Pancreas (tissue), 10 donors: ENCODE data around the gene KRTAP24-1. TPM values are rescaled to one million over a fixed set of nuclear protein-coding genes. Genes with fewer than 3 reads are reported as not detected.

Experiments used
- ATAC-seq, 4 donors: fragments of 200-7000 bp; cut with Tn5 transposase; one replicate each; pipeline versions ENCODE4 v1.8.0 to v1.9.1; 2020; ENCODE audit warnings: mild to moderate bottlenecking in 4 of 4, moderate library complexity in 4 of 4
- DNase-seq, 6 donors: peaks; one replicate each; pipeline ENCODE4 v3.0.0-alpha.2; 2020
- FAIRE-seq: peaks from 2 replicates; lab custom pipeline; 2012; peaks lifted over from hg19 to GRCh38; lab: Jason Lieb, UNC
- H3K27ac ChIP-seq, 4 donors: fragments of 200-600 bp; sonication (generic); 1 replicate in 3 of 4; 2 replicates in 1 of 4; pipeline versions ENCODE4 v1.5.0 to v1.8.0; 2020
- H3K27me3 ChIP-seq, 4 donors: fragments of 200-600 bp; one replicate each; pipeline ENCODE4 v1.8.0; 2021
- H3K36me3 ChIP-seq, 3 donors: fragments of 200-600 bp; sonication (generic) in 1 of 3; one replicate each; pipeline versions ENCODE4 v1.5.0 to v1.8.0; 2020 to 2021
- H3K4me1 ChIP-seq, 3 donors: fragments of 200-600 bp; one replicate each; pipeline ENCODE4 v1.8.0; 2021
- H3K4me3 ChIP-seq, 4 donors: fragments of 200-600 bp; sonication (generic) in 2 of 4; one replicate each; pipeline versions ENCODE4 v1.5.0 to v1.8.0; 2020 to 2021
- H3K9me3 ChIP-seq, 4 donors: fragments of 200-600 bp; one replicate each; pipeline ENCODE4 v1.8.0; 2021
- CTCF ChIP-seq, 4 donors: fragments of 200-600 bp; sonication (generic) in 3 of 4; IDR thresholded peaks; one replicate each; pipeline versions ENCODE4 v1.5.0 to v1.8.0; 2021; ENCODE audit warnings: antibody characterized with exemption in 4 of 4
- WGBS, 2 donors: extraction: QIAGEN DNeasy Blood & Tissue Kit; methylation state at CpG; one replicate each; pipeline ENCODE4 v1.1.7; 2013; 5-methylcytosine and 5-hydroxymethylcytosine counted together
- intact Hi-C, 3 donors: fragments of 100-400 bp; cut with DNase I; formaldehyde crosslinking; loops; one replicate each; pipeline versions ENCODE4 v1.11.1 to v1.14.2; 2022
- polyA plus RNA-seq, 2 donors: library from polyadenylated mRNA; stranded (reverse); fragments of 200-250 nt; gene quantifications; one replicate each; pipeline ENCODE4 v1.2.3, GENCODE V29; 2013
- total RNA-seq, 6 donors: library from RNA; stranded (reverse); fragmentation: NEBNext Ultra II Directional in 4 of 6; extraction: Animal tissue kit (Norgen Biotek cat#: 25700) in 4 of 6; gene quantifications; one replicate each; pipeline versions ENCODE4 v1.2.1 to v1.2.4, GENCODE V29; 2021 to 2023
- donor health status: healthy with polysubstance abuse.
- donor health status: DM: no; HTN: no; CAD: no; lungs with moderate emphysema.
- donor health status: DM: no; HTN: no; CAD: no.
- donor health status: control.
- donor health status: control.
- donor health status: Bipolar disorder and iron deficiency.
- donor health status: DM: yes; HTN: yes; CAD: no.
- donor health status: DM: no; HTN: no; CAD: no.
- donor health status: DM: no; HTN: no; CAD: no.
- donor health status: DM: yes; HTN: yes; CAD: no.

KRTAP24-1 gene
- total and polyA plus RNA-seq, 8 donors: not detected

- TF ChIP-seq CTCF (IDR thresholded peaks at IDR 0.05): no peak
- no peak for DNase-seq
- Histone ChIP-seq H3K9me3 (no peaks in the 10 kb centered on the region), H3K27ac (no peak overlapping the region), H3K36me3 (no peaks in the 10 kb centered on the region), H3K4me3 (no peak overlapping the region), H3K27me3 (no peaks in the 10 kb centered on the region), H3K4me1 (no peaks in the 10 kb centered on the region)
- no peak for FAIRE-seq
- ATAC-seq: no peak
- intact Hi-C loops: no loop called here
- 72 to 78% methylated on average over 3 of the region's 3 CpGs for WGBS, 2 donors
Measured at GRCh38 chr21:30240661-30241060, 42.1 kb downstream of the KRTAP24-1 start.

- no peak overlapping the region for H3K4me3 ChIP-seq
- ATAC-seq: no peak
- no peak for TF ChIP-seq CTCF (IDR thresholded peaks at IDR 0.05)
Measured at GRCh38 chr21:30238168-30238567, 44.6 kb downstream of the KRTAP24-1 start.

GRCh38 chr21:30234643-30235042 is 48.1 kb downstream of the KRTAP24-1 start:
- H3K36me3 ChIP-seq: no peaks in the 10 kb centered on the region
- FAIRE-seq (no peak), ATAC-seq (no peak), DNase-seq (no peak)
- intact Hi-C loops: no loop called here
- no peaks in the 10 kb centered on the region for H3K4me1 ChIP-seq
- H3K4me3 ChIP-seq: no peak overlapping the region
- H3K27ac ChIP-seq: no peak overlapping the region
- H3K9me3 ChIP-seq: no peaks in the 10 kb centered on the region
- 53 to 58% methylated on average over 2 of the region's 2 CpGs for WGBS, 2 donors
- TF ChIP-seq CTCF (IDR thresholded peaks at IDR 0.05): no peak
- H3K27me3 ChIP-seq: no peaks in the 10 kb centered on the region

More at GRCh38 chr21:30238168-30238567, 44.6 kb downstream of the KRTAP24-1 start:
- Histone ChIP-seq H3K27me3 (no peaks in the 10 kb centered on the region), H3K27ac (no peak overlapping the region), H3K36me3 (no peaks in the 10 kb centered on the region), H3K4me1 (no peaks in the 10 kb centered on the region), H3K9me3 (no peaks in the 10 kb centered on the region)
- 68 to 80% methylated on average over 1 of the region's 1 CpG for WGBS, 2 donors
- intact Hi-C loops: no loop called here
- no peak for FAIRE-seq
- DNase-seq: no peak

GRCh38 chr21:30234050-30234449 is 48.7 kb downstream of the KRTAP24-1 start:
- no peak for DNase-seq
- Histone ChIP-seq H3K27me3 (no peaks in the 10 kb centered on the region), H3K27ac (no peak overlapping the region), H3K9me3 (no peaks in the 10 kb centered on the region), H3K4me1 (no peaks in the 10 kb centered on the region), H3K4me3 (no peak overlapping the region), H3K36me3 (no peaks in the 10 kb centered on the region)
- TF ChIP-seq CTCF (IDR thresholded peaks at IDR 0.05): no peak
- WGBS, 2 donors: 47% methylated on average over 3 of the region's 3 CpGs
- no peak for FAIRE-seq
- intact Hi-C loops: no loop called here
- no peak for ATAC-seq

GRCh38 chr21:30233228-30234020 is 49.3 kb downstream of the KRTAP24-1 start:
- Histone ChIP-seq H3K4me3 (no peak overlapping the region), H3K36me3 (no peaks in the 10 kb centered on the region), H3K27ac (no peak overlapping the region), H3K27me3 (no peaks in the 10 kb centered on the region), H3K9me3 (no peaks in the 10 kb centered on the region), H3K4me1 (no peaks in the 10 kb centered on the region)
- ATAC-seq: no peak
- no peak for TF ChIP-seq CTCF (IDR thresholded peaks at IDR 0.05)
- FAIRE-seq: no peak
- intact Hi-C loops: no loop called here
- DNase-seq: no peak
- WGBS, 2 donors: 68 to 73% methylated on average over 2 of the region's 2 CpGs
